Left renal pelvis (tissue), 4 donors: ENCODE measurements around the gene DNAJC12. TPM values are rescaled to one million over a fixed set of nuclear protein-coding genes. Genes with fewer than 3 reads are reported as not detected.
"Not testable (repeated sequence)": the region's sequence is repeated elsewhere in the genome, so short reads cannot be mapped to it uniquely, and the experiment has no call there.

Experiments
- DNase-seq, 4 donors: peaks; one replicate each; pipeline ENCODE4 v3.0.0-alpha.2; 2013; ENCODE audit warnings: low read depth in 4 of 4, low spot score in 3 of 4
- polyA plus RNA-seq, 4 donors: library from polyadenylated mRNA; unstranded; fragments of 120-200 nt; gene quantifications; one replicate each; pipeline ENCODE4 v1.2.1, GENCODE V29; 2013; ENCODE audit not compliant: insufficient read length in 4 of 4

The DNAJC12 gene
- 10 to 100 TPM; 11.1 to 15.7 (median 12.9) TPM for polyA plus RNA-seq

- peak in 3 of 4 donors; percentile 46 to 47 (median 46) for DNase-seq
Observed at GRCh38 chr10:67837541-67838314, at the start of gene DNAJC12. Gene DNAJC12, minus strand, starts transcription at chr10:67838188. Its CDS starts 177 bp downstream, at chr10:67838011.

- peak; percentile 48 to 57 (median 53) for DNase-seq
Observed at GRCh38 chr10:67884842-67885670, 47.1 kb upstream of the DNAJC12 start.

GRCh38 chr10:67884313-67884841, 46.4 kb upstream of the DNAJC12 start, which contains the start of gene SIRT1:
Gene SIRT1, plus strand, starts transcription at chr10:67884656. Its CDS starts 66 bp downstream, at chr10:67884722.
- peak; percentile 80 to 92 (median 89) for DNase-seq

GRCh38 chr10:67883710-67884312, 45.8 kb upstream of the DNAJC12 start:
- no peak for DNase-seq

GRCh38 chr10:67878133-67878532, 40.1 kb upstream of the DNAJC12 start:
- no peak for DNase-seq

GRCh38 chr10:67877421-67877820, 39.4 kb upstream of the DNAJC12 start:
- not testable (repeated sequence) for DNase-seq

- no peak for DNase-seq
Observed at GRCh38 chr10:67875340-67876238, 37.6 kb upstream of the DNAJC12 start.

- DNase-seq, result no peak
Observed at GRCh38 chr10:67869996-67870395, 32.0 kb upstream of the DNAJC12 start.

GRCh38 chr10:67868132-67868531, 30.1 kb upstream of the DNAJC12 start:
- no peak for DNase-seq

GRCh38 chr10:67864607-67865371, 26.8 kb upstream of the DNAJC12 start:
- DNase-seq, result no peak

GRCh38 chr10:67863094-67863493, 25.1 kb upstream of the DNAJC12 start:
- no peak for DNase-seq

GRCh38 chr10:67861750-67862432, 23.9 kb upstream of the DNAJC12 start:
- no peak for DNase-seq

- DNase-seq, result no peak
Observed at GRCh38 chr10:67858971-67859370, 21.0 kb upstream of the DNAJC12 start.

- no peak for DNase-seq
Observed at GRCh38 chr10:67853512-67853911, 15.5 kb upstream of the DNAJC12 start.

GRCh38 chr10:67852761-67853160, 14.8 kb upstream of the DNAJC12 start:
- DNase-seq, result no peak

- DNase-seq, result no peak
Observed at GRCh38 chr10:67851186-67851585, 13.2 kb upstream of the DNAJC12 start.

- peak; percentile 81 to 90 (median 86) for DNase-seq
Observed at GRCh38 chr10:67849331-67850011, 11.5 kb upstream of the DNAJC12 start.

- DNase-seq, result no peak
Observed at GRCh38 chr10:67843284-67843683, 5.3 kb upstream of the DNAJC12 start.
